ENCODE results near the gene POM121L12. TPM values are rescaled to one million over a fixed set of nuclear protein-coding genes. Genes with fewer than 3 reads are reported as not detected.

POM121L12 gene
- total and polyA plus RNA-seq, 2 donors (not counting 1 experiment from before 2014, with no cell fraction given) = not detected

DNA sequence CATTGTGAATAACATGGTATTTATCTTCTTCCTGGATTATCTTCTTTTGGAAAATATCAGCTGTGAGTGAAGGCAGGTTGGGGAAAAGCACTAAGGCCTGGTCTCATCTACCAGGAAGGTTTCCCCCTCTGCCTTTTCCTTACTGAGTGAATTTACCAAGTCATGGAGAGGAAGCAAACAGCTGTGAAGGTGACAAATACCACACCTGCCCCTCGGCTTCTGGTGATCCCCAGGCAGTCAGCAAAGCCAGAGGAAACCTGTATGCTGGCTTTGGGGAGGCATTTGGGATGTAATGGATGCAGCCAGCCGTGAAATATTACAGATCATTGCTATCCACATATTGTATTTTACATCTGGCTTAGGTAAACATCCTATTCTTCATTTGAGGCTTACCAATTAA lies 24.2 kb downstream of the POM121L12 start:
- no peak overlapping the region for H2AFZ ChIP-seq (ENCODE audit: low read length)
- TF ChIP-seq EZH2 (IDR thresholded peaks at IDR 0.05; ENCODE audit: low read length, missing control alignments) = no peak
- TF ChIP-seq, protein P1, sequence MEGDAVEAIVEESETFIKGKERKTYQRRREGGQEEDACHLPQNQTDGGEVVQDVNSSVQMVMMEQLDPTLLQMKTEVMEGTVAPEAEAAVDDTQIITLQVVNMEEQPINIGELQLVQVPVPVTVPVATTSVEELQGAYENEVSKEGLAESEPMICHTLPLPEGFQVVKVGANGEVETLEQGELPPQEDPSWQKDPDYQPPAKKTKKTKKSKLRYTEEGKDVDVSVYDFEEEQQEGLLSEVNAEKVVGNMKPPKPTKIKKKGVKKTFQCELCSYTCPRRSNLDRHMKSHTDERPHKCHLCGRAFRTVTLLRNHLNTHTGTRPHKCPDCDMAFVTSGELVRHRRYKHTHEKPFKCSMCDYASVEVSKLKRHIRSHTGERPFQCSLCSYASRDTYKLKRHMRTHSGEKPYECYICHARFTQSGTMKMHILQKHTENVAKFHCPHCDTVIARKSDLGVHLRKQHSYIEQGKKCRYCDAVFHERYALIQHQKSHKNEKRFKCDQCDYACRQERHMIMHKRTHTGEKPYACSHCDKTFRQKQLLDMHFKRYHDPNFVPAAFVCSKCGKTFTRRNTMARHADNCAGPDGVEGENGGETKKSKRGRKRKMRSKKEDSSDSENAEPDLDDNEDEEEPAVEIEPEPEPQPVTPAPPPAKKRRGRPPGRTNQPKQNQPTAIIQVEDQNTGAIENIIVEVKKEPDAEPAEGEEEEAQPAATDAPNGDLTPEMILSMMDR (conservative IDR thresholded peaks at IDR 0.05 in 1 of 2, IDR thresholded peaks at IDR 0.05 in 1 of 2; ENCODE audit: low read depth in 1 of 2, low read length in 2 of 2) = no peak

DNA sequence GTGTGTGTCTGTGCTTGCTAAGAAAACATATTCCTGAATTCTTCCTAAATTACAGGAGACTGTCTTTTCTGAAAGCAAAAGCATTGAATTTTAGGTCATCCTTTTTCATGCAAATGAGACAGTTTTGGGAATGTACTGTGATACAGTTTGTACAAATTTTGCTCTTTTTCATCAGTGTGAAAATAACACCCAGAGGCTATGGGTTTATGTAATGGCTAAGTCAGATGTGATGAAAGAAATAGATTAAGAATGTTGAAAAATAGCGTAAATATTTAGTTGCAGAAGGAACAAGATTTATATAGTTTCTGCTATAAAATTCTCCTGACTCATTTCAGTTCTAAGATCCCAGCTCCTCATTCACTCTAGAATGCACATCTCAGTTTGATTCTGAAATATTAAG lies 24.6 kb downstream of the POM121L12 start:
- H3K4me1 ChIP-seq (ENCODE audit: control insufficient read depth, extremely low read depth, insufficient read depth, low read length) = no peaks in the 10 kb centered on the region
- no peak overlapping the region for H3K4me2 ChIP-seq (ENCODE audit: extremely low read depth, insufficient read depth, low read length)
- no peak for DNase-seq (ENCODE audit: low read depth in 2 of 2)
- no peaks in the 10 kb centered on the region for H4K20me1 ChIP-seq (ENCODE audit: control insufficient read depth, extremely low read depth, insufficient read depth, low read length)
- H3K27ac ChIP-seq (ENCODE audit: insufficient read depth, low read length) = no peak overlapping the region
- H3K9ac ChIP-seq (ENCODE audit: insufficient read depth, low read length) = no peak overlapping the region
- H3K9me3 ChIP-seq (ENCODE audit: control insufficient read depth, insufficient read depth, low read depth, low read length) = no peaks in the 10 kb centered on the region
- H3K4me3 ChIP-seq (replicated peaks in 1 of 4; ENCODE audit: control extremely low read depth in 1 of 4, insufficient read depth in 1 of 4, low read depth in 3 of 4, low read length in 4 of 4) = no peak overlapping the region
- H2AFZ ChIP-seq (ENCODE audit: low read length) = no peak overlapping the region
- H3K79me2 ChIP-seq (ENCODE audit: control insufficient read depth, insufficient read depth, low read length) = no peaks in the 10 kb centered on the region
- no peaks in the 10 kb centered on the region for H3K27me3 ChIP-seq (ENCODE audit: control insufficient read depth, insufficient read depth, low read length)
- TF ChIP-seq, protein P1 (conservative IDR thresholded peaks at IDR 0.05 in 1 of 2, IDR thresholded peaks at IDR 0.05 in 1 of 2; ENCODE audit: low read depth in 1 of 2, low read length in 2 of 2) = no peak
- TF ChIP-seq EZH2 (IDR thresholded peaks at IDR 0.05; ENCODE audit: low read length, missing control alignments) = no peak
- no peaks in the 10 kb centered on the region for H3K36me3 ChIP-seq (ENCODE audit: control insufficient read depth, insufficient read depth, low read length)

More for the DNA sequence above, 24.2 kb downstream of the POM121L12 start:
- no peak overlapping the region for H3K4me3 ChIP-seq (replicated peaks in 1 of 4; ENCODE audit: control extremely low read depth in 1 of 4, insufficient read depth in 1 of 4, low read depth in 3 of 4, low read length in 4 of 4)
- no peaks in the 10 kb centered on the region for H3K9me3 ChIP-seq (ENCODE audit: control insufficient read depth, insufficient read depth, low read depth, low read length)
- H3K27me3 ChIP-seq (ENCODE audit: control insufficient read depth, insufficient read depth, low read length) = no peaks in the 10 kb centered on the region
- no peaks in the 10 kb centered on the region for H3K36me3 ChIP-seq (ENCODE audit: control insufficient read depth, insufficient read depth, low read length)
- H3K4me2 ChIP-seq (ENCODE audit: extremely low read depth, insufficient read depth, low read length) = no peak overlapping the region
- no peaks in the 10 kb centered on the region for H3K79me2 ChIP-seq (ENCODE audit: control insufficient read depth, insufficient read depth, low read length)
- H4K20me1 ChIP-seq (ENCODE audit: control insufficient read depth, extremely low read depth, insufficient read depth, low read length) = no peaks in the 10 kb centered on the region
- no peak overlapping the region for H3K27ac ChIP-seq (ENCODE audit: insufficient read depth, low read length)
- no peak for DNase-seq (ENCODE audit: low read depth in 2 of 2)
- H3K4me1 ChIP-seq (ENCODE audit: control insufficient read depth, extremely low read depth, insufficient read depth, low read length) = no peaks in the 10 kb centered on the region
- H3K9ac ChIP-seq (ENCODE audit: insufficient read depth, low read length) = no peak overlapping the region

DNA sequence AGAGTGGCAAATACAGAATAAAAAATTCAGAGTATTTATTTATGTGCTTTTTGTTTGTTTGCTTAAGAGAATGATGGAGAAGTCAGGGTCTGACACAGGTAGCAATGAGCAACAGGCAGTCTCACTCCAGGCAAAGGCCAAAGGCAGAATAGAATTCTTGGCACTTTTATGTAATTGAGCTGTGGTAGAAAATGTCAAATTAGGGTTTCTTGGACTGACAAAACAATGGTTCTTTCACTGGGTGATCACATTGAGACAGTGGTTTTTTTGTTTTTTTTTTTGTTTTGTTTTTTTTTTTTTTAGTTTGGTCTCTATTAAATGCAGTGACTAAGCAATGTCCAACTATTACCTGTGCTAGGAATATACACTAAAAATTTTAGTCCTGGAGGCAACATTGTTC lies 27.4 kb downstream of the POM121L12 start:
- H3K27ac ChIP-seq (ENCODE audit: insufficient read depth, low read length) = no peak overlapping the region
- H3K9me3 ChIP-seq (ENCODE audit: control insufficient read depth, insufficient read depth, low read depth, low read length) = no peaks in the 10 kb centered on the region
- H3K36me3 ChIP-seq (ENCODE audit: control insufficient read depth, insufficient read depth, low read length) = no peaks in the 10 kb centered on the region
- no peaks in the 10 kb centered on the region for H3K79me2 ChIP-seq (ENCODE audit: control insufficient read depth, insufficient read depth, low read length)
- H3K4me3 ChIP-seq (replicated peaks in 1 of 4; ENCODE audit: control extremely low read depth in 1 of 4, insufficient read depth in 1 of 4, low read depth in 3 of 4, low read length in 4 of 4) = no peak overlapping the region
- no peak overlapping the region for H3K9ac ChIP-seq (ENCODE audit: insufficient read depth, low read length)
- H4K20me1 ChIP-seq (ENCODE audit: control insufficient read depth, extremely low read depth, insufficient read depth, low read length) = no peaks in the 10 kb centered on the region
- no peaks in the 10 kb centered on the region for H3K27me3 ChIP-seq (ENCODE audit: control insufficient read depth, insufficient read depth, low read length)
- TF ChIP-seq EZH2 (IDR thresholded peaks at IDR 0.05; ENCODE audit: low read length, missing control alignments) = no peak
- no peak overlapping the region for H2AFZ ChIP-seq (ENCODE audit: low read length)
- no peak for DNase-seq (ENCODE audit: low read depth in 2 of 2)
- H3K4me1 ChIP-seq (ENCODE audit: control insufficient read depth, extremely low read depth, insufficient read depth, low read length) = no peaks in the 10 kb centered on the region
- H3K4me2 ChIP-seq (ENCODE audit: extremely low read depth, insufficient read depth, low read length) = no peak overlapping the region

Data from fibroblast of lung (primary cell).